Upper lobe of left lung (tissue), 4 donors: ENCODE measurements around the gene PLEKHF1.

Experiments
- POLR2A ChIP-seq, 4 donors: fragments of 450-650 bp; IDR thresholded peaks; one replicate each; pipeline ENCODE4 v1.5.1; 2016 to 2017; ENCODE audit warnings: antibody characterized with exemption in 4 of 4, mild to moderate bottlenecking in 2 of 4
- POLR2AphosphoS5 ChIP-seq, 2 donors: sonication (generic); formaldehyde crosslinking; IDR thresholded peaks; one replicate each; pipeline ENCODE4 v1.5.1; 2017; ENCODE audit warnings: antibody characterized with exemption in 2 of 2
- TF ChIP-seq, protein P1 (sequence below), 6 experiments: fragments of 450-650 bp in 4 of 6; fragments of 200-600 bp in 2 of 6; sonication (generic) in 2 of 6; IDR thresholded peaks; one replicate each; pipeline ENCODE4 v1.5.1; 2016 to 2019; ENCODE audit warnings: antibody characterized with exemption in 6 of 6

DNA sequence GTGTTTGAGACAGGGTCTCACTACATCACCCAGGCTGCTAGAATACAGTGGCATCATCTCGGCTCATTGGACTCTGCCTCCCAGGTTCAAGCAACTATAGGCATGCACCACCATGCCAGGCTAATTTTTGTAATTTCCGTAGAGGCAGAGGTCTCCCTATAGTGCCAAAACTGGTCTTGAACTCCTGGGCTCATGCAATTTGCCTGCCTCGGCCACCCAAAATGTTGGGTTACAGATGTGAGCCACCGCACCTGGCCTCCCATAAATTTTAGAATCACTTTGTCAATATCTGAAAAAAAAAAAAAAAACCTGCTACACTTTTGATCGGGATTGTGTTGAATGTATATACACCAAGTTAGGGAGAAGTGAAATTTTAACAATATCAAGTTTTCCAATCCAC is 11.9 kb upstream of the PLEKHF1 start:
- TF ChIP-seq, protein P1, sequence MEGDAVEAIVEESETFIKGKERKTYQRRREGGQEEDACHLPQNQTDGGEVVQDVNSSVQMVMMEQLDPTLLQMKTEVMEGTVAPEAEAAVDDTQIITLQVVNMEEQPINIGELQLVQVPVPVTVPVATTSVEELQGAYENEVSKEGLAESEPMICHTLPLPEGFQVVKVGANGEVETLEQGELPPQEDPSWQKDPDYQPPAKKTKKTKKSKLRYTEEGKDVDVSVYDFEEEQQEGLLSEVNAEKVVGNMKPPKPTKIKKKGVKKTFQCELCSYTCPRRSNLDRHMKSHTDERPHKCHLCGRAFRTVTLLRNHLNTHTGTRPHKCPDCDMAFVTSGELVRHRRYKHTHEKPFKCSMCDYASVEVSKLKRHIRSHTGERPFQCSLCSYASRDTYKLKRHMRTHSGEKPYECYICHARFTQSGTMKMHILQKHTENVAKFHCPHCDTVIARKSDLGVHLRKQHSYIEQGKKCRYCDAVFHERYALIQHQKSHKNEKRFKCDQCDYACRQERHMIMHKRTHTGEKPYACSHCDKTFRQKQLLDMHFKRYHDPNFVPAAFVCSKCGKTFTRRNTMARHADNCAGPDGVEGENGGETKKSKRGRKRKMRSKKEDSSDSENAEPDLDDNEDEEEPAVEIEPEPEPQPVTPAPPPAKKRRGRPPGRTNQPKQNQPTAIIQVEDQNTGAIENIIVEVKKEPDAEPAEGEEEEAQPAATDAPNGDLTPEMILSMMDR (IDR thresholded peaks at IDR 0.05): no peak
- TF ChIP-seq POLR2AphosphoS5 (IDR thresholded peaks at IDR 0.05): no peak
- no peak for TF ChIP-seq POLR2A (IDR thresholded peaks at IDR 0.05)
